MM.1S (cell line): Measurements from ENCODE around the gene GUCA1A.
A peak's percentile ranks its signal among the peaks of the same experiment; 100 is the strongest.

ENCODE experiments used
- CTCF ChIP-seq: fragments of 300-600 bp; sonication (generic); IDR thresholded peaks from 2 replicates; pipeline ENCODE4 v1.5.1; 2016; ENCODE audit warnings: antibody characterized with exemption, low read length, mixed read lengths
- EZH2 ChIP-seq: fragments of 300-600 bp; sonication (generic); optimal IDR thresholded peaks from 2 replicates; pipeline ENCODE3; 2017; ENCODE audit warnings: low read depth, mild to moderate bottlenecking, antibody characterized with exemption, low read length, mixed read lengths
- EZH2phosphoT487 ChIP-seq: fragments of 300-600 bp; sonication (generic); IDR thresholded peaks from 2 replicates; pipeline ENCODE4 v1.6.1; 2018; ENCODE audit warnings: antibody characterized with exemption, low read length

GRCh38 chr6:42166444-42167141 lies 6.6 kb upstream of the GUCA1A start:
- TF ChIP-seq CTCF (peak; percentile 89), EZH2phosphoT487 (no peak), EZH2 (no peak)
